A549 (cell line): ENCODE results near the gene HNF4A. TPM values are rescaled to one million over a fixed set of nuclear protein-coding genes. Genes with fewer than 3 reads are reported as not detected.
A peak's percentile ranks its signal among the peaks of the same experiment; 100 is the strongest.

Experiments
- ATAC-seq, 2 experiments: fragments of 200-7000 bp in 1 of 2; fragments of >200 bp in 1 of 2; cut with Nextera tagmentation in 1 of 2; cut with Tn5 transposase in 1 of 2; 3 replicates each; pipeline versions ENCODE4 v1.8.0 to v1.9.1; 2018 to 2020; ENCODE audit warnings: mild to moderate bottlenecking in 1 of 2, moderate library complexity in 1 of 2
- CTCF ChIA-PET: fragments of 300-600 bp; sonication (Branson Sonifier 250); formaldehyde crosslinking; extraction: SDS; loops from one replicate; lab custom pipeline; 2021; ENCODE audit warnings: antibody characterized with exemption, inconsistent platforms; lab: Yijun Ruan, JAX
- POLR2A ChIA-PET: fragments of 350-600 bp; formaldehyde crosslinking; extraction: SDS; loops from one replicate; lab custom pipeline; 2021; ENCODE audit warnings: antibody characterized with exemption, inconsistent platforms; lab: Yijun Ruan, JAX
- DNase-seq, 2 experiments: peaks; one replicate each; pipeline versions ENCODE4 v3.0.0 to v3.0.0-alpha.2; 2011 to 2016; ENCODE audit warnings: low read depth in 1 of 2, low spot score in 1 of 2
- FAIRE-seq: peaks from 2 replicates; lab custom pipeline; 2011; peaks lifted over from hg19 to GRCh38; lab: Jason Lieb, UNC
- H3K27ac ChIP-seq, 2 experiments: fragments of >200 bp; sonication (Bioruptor Twin); formaldehyde crosslinking; 3 replicates each; pipeline ENCODE4 v1.5.1; 2016 to 2017
- H3K4me1 ChIP-seq: fragments of >200 bp; sonication (Bioruptor Twin); formaldehyde crosslinking; 3 replicates; pipeline ENCODE4 v1.6.1; 2016
- H3K4me2 ChIP-seq: fragments of >200 bp; sonication (Bioruptor Twin); formaldehyde crosslinking; 3 replicates; pipeline ENCODE4 v1.6.1; 2016
- H3K4me3 ChIP-seq: fragments of >200 bp; sonication (Bioruptor Twin); formaldehyde crosslinking; 3 replicates; pipeline ENCODE4 v1.5.1; 2016
- H3K9me3 ChIP-seq: fragments of >200 bp; sonication (Bioruptor Twin); formaldehyde crosslinking; 3 replicates; pipeline ENCODE4 v1.6.1; 2016
- BCL3 ChIP-seq: fragments of >200 bp; sonication (Bioruptor Twin); formaldehyde crosslinking; IDR thresholded peaks from 3 replicates; pipeline ENCODE4 v1.6.1; 2016
- BHLHE40 ChIP-seq: IDR thresholded peaks from 2 replicates; pipeline ENCODE4 v1.6.1; 2012; ENCODE audit warnings: low read depth, low read length, inconsistent platforms
- CBX8 ChIP-seq: fragments of 200-600 bp; sonication (generic); IDR thresholded peaks from 2 replicates; pipeline ENCODE4 v1.6.1; 2016
- CEBPB ChIP-seq, 2 experiments: fragments of >200 bp in 1 of 2; sonication (Bioruptor Twin) in 1 of 2; formaldehyde crosslinking in 1 of 2; IDR thresholded peaks; 2 replicates each; pipeline ENCODE4 v1.6.1; 2012 to 2016
- E2F6 ChIP-seq: IDR thresholded peaks from 2 replicates; pipeline ENCODE4 v1.6.1; 2012; ENCODE audit warnings: low read depth, borderline replicate concordance
- EHMT2 ChIP-seq: fragments of 200-600 bp; sonication (generic); IDR thresholded peaks from 2 replicates; pipeline ENCODE4 v1.6.1; 2016; ENCODE audit warnings: antibody characterized with exemption, low read depth, mild to moderate bottlenecking, moderate library complexity
- EP300 ChIP-seq, 2 experiments: fragments of >200 bp; sonication (Bioruptor Twin); formaldehyde crosslinking; IDR thresholded peaks; 2 replicates in 1 of 2; 3 replicates in 1 of 2; pipeline ENCODE4 v1.6.1; 2016 to 2017
- FOXS1 ChIP-seq: fragments of 250-450 bp; sonication (Bioruptor Pico); IDR thresholded peaks from 2 replicates; pipeline ENCODE4 v1.5.0; 2020; ENCODE audit warnings: mild to moderate bottlenecking, moderate library complexity
- GATA3 ChIP-seq: IDR thresholded peaks from 2 replicates; pipeline ENCODE4 v1.6.1; 2012; ENCODE audit warnings: borderline replicate concordance
- HES2 ChIP-seq: fragments of >200 bp; sonication (Bioruptor Twin); formaldehyde crosslinking; IDR thresholded peaks from 2 replicates; pipeline ENCODE4 v1.6.1; 2016
- HOXB5 ChIP-seq: fragments of 250-450 bp; sonication (Bioruptor Pico); IDR thresholded peaks from 2 replicates; pipeline ENCODE4 v1.5.0; 2020; ENCODE audit warnings: mild to moderate bottlenecking, moderate library complexity
- JUN ChIP-seq, 2 experiments: fragments of >200 bp; sonication (Bioruptor Twin); formaldehyde crosslinking; IDR thresholded peaks; 2 replicates in 1 of 2; 3 replicates in 1 of 2; pipeline ENCODE4 v1.6.1; 2016 to 2017
- JUNB ChIP-seq: fragments of >200 bp; sonication (Bioruptor Twin); formaldehyde crosslinking; IDR thresholded peaks from 2 replicates; pipeline ENCODE4 v1.6.1; 2016
- MAFK ChIP-seq: fragments of 450-650 bp; IDR thresholded peaks from 2 replicates; pipeline ENCODE4 v1.6.1; 2014; ENCODE audit not compliant: partially characterized antibody
- PHF8 ChIP-seq: fragments of 200-600 bp; sonication (generic); IDR thresholded peaks from 2 replicates; pipeline ENCODE4 v1.6.1; 2016; ENCODE audit warnings: low read depth, mild to moderate bottlenecking, antibody characterized with exemption, moderate library complexity, borderline replicate concordance
- RARB ChIP-seq: fragments of 250-450 bp; sonication (Bioruptor Pico); IDR thresholded peaks from 2 replicates; pipeline ENCODE4 v1.8.0; 2021; ENCODE audit warnings: mild to moderate bottlenecking, moderate library complexity
- REST ChIP-seq: fragments of 200-600 bp; sonication (generic); IDR thresholded peaks from 2 replicates; pipeline ENCODE4 v1.6.1; 2016; ENCODE audit warnings: antibody characterized with exemption, mild to moderate bottlenecking, moderate library complexity
- RFX5 ChIP-seq: fragments of 450-650 bp; IDR thresholded peaks from 2 replicates; pipeline ENCODE4 v1.7.1; 2014; ENCODE audit warnings: antibody characterized with exemption, mild to moderate bottlenecking, moderate library complexity
- SREBF2 ChIP-seq: fragments of 450-650 bp; IDR thresholded peaks from 2 replicates; pipeline ENCODE4 v1.6.1; 2014; ENCODE audit warnings: mild to moderate bottlenecking, moderate library complexity
- ZFP36 ChIP-seq: fragments of 450-650 bp; IDR thresholded peaks from 2 replicates; pipeline ENCODE4 v1.6.1; 2014; ENCODE audit warnings: borderline replicate concordance; ENCODE audit not compliant: partially characterized antibody
- WGBS: methylation state at CpG from one replicate; pipeline ENCODE4 v1.1.6; 2017; ENCODE audit errors: missing lambda C conversion rate; 5-methylcytosine and 5-hydroxymethylcytosine counted together
- polyA plus RNA-seq, 4 experiments: library from polyadenylated mRNA; depleted of rRNA in 3 of 4; stranded (reverse); fragments of >200 nt; fragmentation: RNase III in 1 of 4; extraction: RNeasy Plus Mini Kit Qiagen cat#74134 plus additional on column Dnase treatment in 1 of 4; gene quantifications; 2 replicates in 3 of 4; 3 replicates in 1 of 4; pipeline ENCODE4 v1.2.3, GENCODE V29; 2011 to 2017

The HNF4A gene
- polyA plus RNA-seq, 2 of the 4 experiments (the other 2 are of a cell fraction) = 20.0 to 26.2 TPM

GRCh38 chr20:44395461-44396340 lies 40.2 kb downstream of the HNF4A start:
- no peak for FAIRE-seq
- no peaks in the 10 kb centered on the region for H3K9me3 ChIP-seq
- peaks cover 85% of the 10 kb centered on the region for H3K4me1 ChIP-seq
- no peak overlapping the region for H3K4me3 ChIP-seq
- no peak for DNase-seq
- TF ChIP-seq E2F6 = no peak
- no peak for TF ChIP-seq CBX8
- TF ChIP-seq ZFP36 = peak; percentile 33
- no peak for TF ChIP-seq PHF8
- H3K4me2 ChIP-seq = peak overlapping the region; percentile 29
- peak overlapping the region; percentile 75 to 87 for H3K27ac ChIP-seq
- WGBS = 73% methylated on average over 11 of the region's 11 CpGs
- CTCF ChIA-PET = interaction anchor here (0.5 to 10.5 kb wide), 12 partner anchors 10 to 288 kb away, joined by 3 to 147 read pairs (median 8); partner anchors contain the start of gene FITM2
- ATAC-seq = no peak
- POLR2A ChIA-PET = interaction anchor here (0.6 kb wide), 1 partner anchor 12 kb away, joined by 3 read pairs; no protein-coding TSS in a partner anchor

GRCh38 chr20:44396369-44397130 lies 41.1 kb downstream of the HNF4A start:
- WGBS = 72% methylated on average over 8 of the region's 8 CpGs
- POLR2A ChIA-PET = interaction anchor here (0.6 kb wide), 1 partner anchor 79 kb away, joined by 3 read pairs; the partner anchor contains the start of gene TTPAL
- ATAC-seq (no peak), DNase-seq (no peak), FAIRE-seq (no peak)
- CTCF ChIA-PET = interaction anchor here (0.5 to 10.5 kb wide), 13 partner anchors 9 to 287 kb away, joined by 3 to 147 read pairs (median 7); partner anchors contain the start of genes FITM2 and TTPAL
- Histone ChIP-seq H3K9me3 (no peaks in the 10 kb centered on the region), H3K4me1 (peaks cover 94% of the 10 kb centered on the region), H3K4me3 (no peak overlapping the region), H3K27ac (peak overlapping the region; percentile 75 to 87), H3K4me2 (peak overlapping the region; percentile 52; the same call in 2 of the 3 replicates)
- TF ChIP-seq REST = peak; percentile 82
- no peak for TF ChIP-seq JUNB
- no peak for TF ChIP-seq CBX8
- TF ChIP-seq SREBF2 = no peak
- no peak for TF ChIP-seq RFX5
- TF ChIP-seq BCL3 = no peak

GRCh38 chr20:44398335-44398734 lies 42.8 kb downstream of the HNF4A start:
- H3K27ac ChIP-seq = peak overlapping the region; percentile 75 to 86
- H3K4me3 ChIP-seq = no peak overlapping the region
- ATAC-seq = peak; percentile 76 to 83
- peaks cover 96% of the 10 kb centered on the region for H3K4me1 ChIP-seq
- WGBS = 13% methylated on average over 2 of the region's 2 CpGs
- CTCF ChIA-PET = interaction anchor here (0.5 to 1.7 kb wide), 9 partner anchors 10 to 211 kb away, joined by 3 to 7 read pairs (median 3); no protein-coding TSS in a partner anchor
- POLR2A ChIA-PET = interaction anchor here (0.6 to 0.8 kb wide), 2 partner anchors 9 to 77 kb away, joined by 3 read pairs; partner anchors contain the start of gene TTPAL
- H3K4me2 ChIP-seq = peak overlapping the region; percentile 52
- peak; percentile 87 to 88 for DNase-seq
- no peaks in the 10 kb centered on the region for H3K9me3 ChIP-seq
- FAIRE-seq = no peak
- TF ChIP-seq HOXB5 (CRISPR knock-in tag) = 0 out of 2 replicates have a peak, but pooled peaks have one; percentile 54
- TF ChIP-seq MAFK = peak; percentile 67
- TF ChIP-seq JUNB = peak; percentile 92
- peak; percentile 92 to 93 for TF ChIP-seq CEBPB (IDR thresholded peaks at IDR 0.05)
- peak; percentile 61; the same call in 1 of the 2 replicates for TF ChIP-seq RARB (CRISPR knock-in tag)
- peak; percentile 62 for TF ChIP-seq HES2
- TF ChIP-seq EP300 (IDR thresholded peaks at IDR 0.05) = peak; percentile 89 to 92; a peak in 4 of 5 replicates
- TF ChIP-seq GATA3 = peak; percentile 72; the same call in 1 of the 2 replicates
- peak; percentile 45; the same call in 1 of the 2 replicates for TF ChIP-seq FOXS1 (CRISPR knock-in tag)
- TF ChIP-seq BHLHE40 = no peak
- peak; percentile 84 to 85; a peak in 4 of 5 replicates for TF ChIP-seq JUN (IDR thresholded peaks at IDR 0.05)
- peak; percentile 64; the same call in 2 of the 3 replicates for TF ChIP-seq BCL3
- no peak for TF ChIP-seq E2F6
- TF ChIP-seq EHMT2 = no peak
